ENCODE data around the gene REV3L. TPM values are rescaled to one million over a fixed set of nuclear protein-coding genes. Genes with fewer than 3 reads are reported as not detected.
A peak's percentile ranks its signal among the peaks of the same experiment; 100 is the strongest.

REV3L gene
- total RNA-seq, 1 donor from 2014 or later = 40.5 TPM

DNA sequence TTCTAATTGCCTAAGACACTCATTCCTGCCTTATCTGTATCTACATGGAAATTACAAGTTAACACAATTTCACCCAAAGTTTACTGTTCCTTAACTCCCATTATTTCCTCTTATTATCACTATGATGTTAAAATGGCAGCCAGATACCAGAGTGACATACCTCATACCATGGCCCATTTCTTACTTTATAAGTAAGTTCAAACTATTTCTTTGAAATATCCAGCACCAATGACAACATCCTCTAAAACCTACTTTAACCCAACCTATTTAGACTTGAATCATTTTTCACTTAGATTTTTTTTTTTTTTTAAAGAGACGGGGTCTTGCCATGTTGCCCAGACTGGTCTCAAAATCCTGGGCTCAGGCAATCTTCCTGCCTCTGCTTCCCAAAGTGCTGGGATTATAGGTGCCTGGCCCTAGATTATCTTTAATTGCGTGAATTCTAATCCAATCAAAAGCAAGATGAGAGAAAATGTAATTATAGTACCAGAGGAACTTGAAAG is 10.0 kb downstream of the REV3L start:
- no peak for DNase-seq (ENCODE audit: low spot score, unreplicated experiment)
- Mint-ChIP-seq H3K9me3 (ENCODE audit: low read depth) (no peaks in the 10 kb centered on the region), H3K4me3 (ENCODE audit: low read depth) (no peak overlapping the region), H3K36me3 (ENCODE audit: insufficient read depth) (peaks cover 8% of the 10 kb centered on the region), H3K27me3 (no peaks in the 10 kb centered on the region), H3K4me1 (ENCODE audit: low read depth) (peaks cover 30% of the 10 kb centered on the region), H3K27ac (peak overlapping the region; percentile 2)
- TF ChIP-seq, protein P1, sequence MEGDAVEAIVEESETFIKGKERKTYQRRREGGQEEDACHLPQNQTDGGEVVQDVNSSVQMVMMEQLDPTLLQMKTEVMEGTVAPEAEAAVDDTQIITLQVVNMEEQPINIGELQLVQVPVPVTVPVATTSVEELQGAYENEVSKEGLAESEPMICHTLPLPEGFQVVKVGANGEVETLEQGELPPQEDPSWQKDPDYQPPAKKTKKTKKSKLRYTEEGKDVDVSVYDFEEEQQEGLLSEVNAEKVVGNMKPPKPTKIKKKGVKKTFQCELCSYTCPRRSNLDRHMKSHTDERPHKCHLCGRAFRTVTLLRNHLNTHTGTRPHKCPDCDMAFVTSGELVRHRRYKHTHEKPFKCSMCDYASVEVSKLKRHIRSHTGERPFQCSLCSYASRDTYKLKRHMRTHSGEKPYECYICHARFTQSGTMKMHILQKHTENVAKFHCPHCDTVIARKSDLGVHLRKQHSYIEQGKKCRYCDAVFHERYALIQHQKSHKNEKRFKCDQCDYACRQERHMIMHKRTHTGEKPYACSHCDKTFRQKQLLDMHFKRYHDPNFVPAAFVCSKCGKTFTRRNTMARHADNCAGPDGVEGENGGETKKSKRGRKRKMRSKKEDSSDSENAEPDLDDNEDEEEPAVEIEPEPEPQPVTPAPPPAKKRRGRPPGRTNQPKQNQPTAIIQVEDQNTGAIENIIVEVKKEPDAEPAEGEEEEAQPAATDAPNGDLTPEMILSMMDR (IDR thresholded peaks at IDR 0.05; ENCODE audit: unreplicated experiment) = no peak

DNA sequence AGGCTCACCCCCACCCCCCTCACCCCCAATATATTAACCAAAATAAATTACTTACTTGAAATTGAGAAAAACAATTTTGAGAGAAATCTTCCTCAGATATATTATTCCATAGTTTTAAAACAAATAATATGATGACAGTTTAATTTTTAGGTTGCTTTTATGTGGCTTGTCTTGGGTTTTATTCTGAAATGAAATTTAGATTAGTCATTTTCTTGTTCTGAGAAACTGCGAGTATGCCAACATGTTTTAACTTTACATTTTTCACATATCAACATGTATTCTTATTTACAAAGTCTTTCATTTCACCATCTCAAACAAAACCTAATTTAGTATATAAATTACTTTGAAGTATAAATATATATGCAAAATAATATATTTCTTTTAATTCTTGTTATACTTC is 11.1 kb downstream of the REV3L start:
- no peaks in the 10 kb centered on the region for H3K9me3 Mint-ChIP-seq (ENCODE audit: low read depth)
- TF ChIP-seq, protein P1 (IDR thresholded peaks at IDR 0.05; ENCODE audit: unreplicated experiment) = no peak
- H3K27me3 Mint-ChIP-seq = no peaks in the 10 kb centered on the region
- peaks cover 9% of the 10 kb centered on the region for H3K36me3 Mint-ChIP-seq (ENCODE audit: insufficient read depth)
- H3K4me1 Mint-ChIP-seq (ENCODE audit: low read depth) = peaks cover 21% of the 10 kb centered on the region
- H3K27ac Mint-ChIP-seq = no peak overlapping the region
- DNase-seq (ENCODE audit: low spot score, unreplicated experiment) = no peak
- H3K4me3 Mint-ChIP-seq (ENCODE audit: low read depth) = no peak overlapping the region

DNA sequence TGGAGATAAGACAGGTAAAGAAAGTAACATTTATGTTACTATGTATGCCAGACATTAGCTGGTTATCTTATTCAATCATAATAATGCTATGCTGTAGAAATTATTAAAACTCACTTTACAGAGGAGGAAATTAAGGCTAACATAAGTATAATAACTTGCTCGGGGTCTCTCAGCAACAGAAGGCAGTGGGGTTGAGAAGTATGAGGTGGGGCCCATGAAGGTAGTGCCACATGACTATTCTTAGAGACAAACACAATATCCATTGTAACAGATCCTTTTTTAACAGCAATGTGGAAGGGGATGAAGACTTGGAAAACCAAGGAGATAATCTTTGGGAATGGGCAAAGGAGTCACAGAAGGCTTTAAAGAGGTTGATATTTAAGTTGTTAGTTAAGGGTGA is 11.5 kb downstream of the REV3L start:
- H3K27ac Mint-ChIP-seq = no peak overlapping the region

DNA sequence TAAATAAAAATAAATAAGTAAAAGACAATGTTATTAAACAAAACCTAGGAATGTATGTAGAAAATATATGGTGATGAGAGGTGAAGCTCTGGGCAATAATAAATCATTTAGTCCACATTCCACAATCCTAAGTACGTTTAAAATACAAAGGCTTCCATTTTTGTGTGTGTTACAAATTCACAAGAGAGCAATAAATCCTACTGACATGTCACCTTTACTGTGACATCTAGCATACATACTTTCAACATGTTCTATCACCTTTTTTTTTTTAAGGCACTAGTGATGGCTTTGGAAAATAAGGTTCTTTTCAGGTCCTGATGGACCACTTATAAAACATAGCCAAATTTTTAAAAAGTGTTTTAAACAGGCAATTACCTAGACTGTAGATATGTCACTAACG is 12.0 kb downstream of the REV3L start:
- TF ChIP-seq, protein P1 (IDR thresholded peaks at IDR 0.05; ENCODE audit: unreplicated experiment) = no peak
- Mint-ChIP-seq H3K27me3 (no peaks in the 10 kb centered on the region), H3K9me3 (ENCODE audit: low read depth) (no peaks in the 10 kb centered on the region), H3K36me3 (ENCODE audit: insufficient read depth) (peaks cover 9% of the 10 kb centered on the region), H3K27ac (no peak overlapping the region), H3K4me3 (ENCODE audit: low read depth) (no peak overlapping the region), H3K4me1 (ENCODE audit: low read depth) (peaks cover 21% of the 10 kb centered on the region)
- no peak for DNase-seq (ENCODE audit: low spot score, unreplicated experiment)

More for the DNA sequence above, 11.5 kb downstream of the REV3L start:
- H3K27me3 Mint-ChIP-seq = no peaks in the 10 kb centered on the region
- peaks cover 9% of the 10 kb centered on the region for H3K36me3 Mint-ChIP-seq (ENCODE audit: insufficient read depth)
- no peaks in the 10 kb centered on the region for H3K9me3 Mint-ChIP-seq (ENCODE audit: low read depth)
- H3K4me3 Mint-ChIP-seq (ENCODE audit: low read depth) = no peak overlapping the region
- DNase-seq (ENCODE audit: low spot score, unreplicated experiment) = no peak
- TF ChIP-seq, protein P1 (IDR thresholded peaks at IDR 0.05; ENCODE audit: unreplicated experiment) = no peak
- peaks cover 21% of the 10 kb centered on the region for H3K4me1 Mint-ChIP-seq (ENCODE audit: low read depth)

DNA sequence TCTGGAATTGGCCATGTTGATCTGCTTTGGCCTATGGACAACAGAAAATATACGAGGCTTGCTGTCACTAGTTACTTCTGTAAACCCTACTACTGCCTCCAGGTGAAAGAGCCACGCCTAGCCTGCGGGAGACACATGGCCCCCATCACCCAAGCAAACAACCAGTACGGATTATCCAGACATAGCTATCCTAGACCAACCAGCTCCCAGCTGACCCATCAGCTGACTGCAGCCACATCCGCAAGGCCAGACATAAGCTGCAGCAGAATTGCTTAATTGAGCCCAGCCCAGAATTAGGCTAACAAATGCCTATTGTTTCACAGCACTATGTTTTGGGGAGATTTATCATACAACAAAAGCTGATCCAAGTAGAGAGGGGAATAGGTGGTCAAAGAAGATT is 13.5 kb downstream of the REV3L start:
- Mint-ChIP-seq H3K27me3 (no peaks in the 10 kb centered on the region), H3K4me3 (ENCODE audit: low read depth) (no peak overlapping the region), H3K9me3 (ENCODE audit: low read depth) (no peaks in the 10 kb centered on the region), H3K4me1 (ENCODE audit: low read depth) (peaks cover 21% of the 10 kb centered on the region), H3K36me3 (ENCODE audit: insufficient read depth) (peaks cover 9% of the 10 kb centered on the region), H3K27ac (no peak overlapping the region)
- TF ChIP-seq, protein P1 (IDR thresholded peaks at IDR 0.05; ENCODE audit: unreplicated experiment) = no peak
- no peak for DNase-seq (ENCODE audit: low spot score, unreplicated experiment)

Data from progenitor cell of endocrine pancreas (in vitro differentiated cells).